ENCODE results near the gene EPS8L3. TPM values are rescaled to one million over a fixed set of nuclear protein-coding genes. Genes with fewer than 3 reads are reported as not detected.

EPS8L3 gene
- total and polyA plus RNA-seq, 10 of the 15 experiments (the other 5 are each of a cell fraction or from before 2014, with no cell fraction given), result not detected

DNA sequence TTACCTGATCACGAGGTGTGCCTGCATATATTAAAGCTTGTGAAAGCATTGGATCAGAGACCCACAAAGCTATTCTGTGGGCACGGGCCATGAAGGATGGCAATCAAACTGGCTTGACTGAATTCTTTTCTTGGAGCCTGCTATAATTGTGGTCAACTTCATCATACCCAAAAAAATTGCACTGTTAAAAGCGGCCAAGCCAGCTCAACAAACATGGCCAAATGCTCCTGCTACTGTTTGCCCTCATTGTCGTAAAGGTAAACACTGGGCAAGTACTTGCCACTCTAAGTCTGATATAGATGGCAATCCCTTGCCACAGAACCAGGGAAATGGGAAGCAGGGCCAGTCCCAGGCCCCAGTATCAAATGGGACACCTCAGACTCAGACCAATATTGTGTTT, 58.3 kb downstream of the EPS8L3 start (continued):
- TF ChIP-seq, protein P1, sequence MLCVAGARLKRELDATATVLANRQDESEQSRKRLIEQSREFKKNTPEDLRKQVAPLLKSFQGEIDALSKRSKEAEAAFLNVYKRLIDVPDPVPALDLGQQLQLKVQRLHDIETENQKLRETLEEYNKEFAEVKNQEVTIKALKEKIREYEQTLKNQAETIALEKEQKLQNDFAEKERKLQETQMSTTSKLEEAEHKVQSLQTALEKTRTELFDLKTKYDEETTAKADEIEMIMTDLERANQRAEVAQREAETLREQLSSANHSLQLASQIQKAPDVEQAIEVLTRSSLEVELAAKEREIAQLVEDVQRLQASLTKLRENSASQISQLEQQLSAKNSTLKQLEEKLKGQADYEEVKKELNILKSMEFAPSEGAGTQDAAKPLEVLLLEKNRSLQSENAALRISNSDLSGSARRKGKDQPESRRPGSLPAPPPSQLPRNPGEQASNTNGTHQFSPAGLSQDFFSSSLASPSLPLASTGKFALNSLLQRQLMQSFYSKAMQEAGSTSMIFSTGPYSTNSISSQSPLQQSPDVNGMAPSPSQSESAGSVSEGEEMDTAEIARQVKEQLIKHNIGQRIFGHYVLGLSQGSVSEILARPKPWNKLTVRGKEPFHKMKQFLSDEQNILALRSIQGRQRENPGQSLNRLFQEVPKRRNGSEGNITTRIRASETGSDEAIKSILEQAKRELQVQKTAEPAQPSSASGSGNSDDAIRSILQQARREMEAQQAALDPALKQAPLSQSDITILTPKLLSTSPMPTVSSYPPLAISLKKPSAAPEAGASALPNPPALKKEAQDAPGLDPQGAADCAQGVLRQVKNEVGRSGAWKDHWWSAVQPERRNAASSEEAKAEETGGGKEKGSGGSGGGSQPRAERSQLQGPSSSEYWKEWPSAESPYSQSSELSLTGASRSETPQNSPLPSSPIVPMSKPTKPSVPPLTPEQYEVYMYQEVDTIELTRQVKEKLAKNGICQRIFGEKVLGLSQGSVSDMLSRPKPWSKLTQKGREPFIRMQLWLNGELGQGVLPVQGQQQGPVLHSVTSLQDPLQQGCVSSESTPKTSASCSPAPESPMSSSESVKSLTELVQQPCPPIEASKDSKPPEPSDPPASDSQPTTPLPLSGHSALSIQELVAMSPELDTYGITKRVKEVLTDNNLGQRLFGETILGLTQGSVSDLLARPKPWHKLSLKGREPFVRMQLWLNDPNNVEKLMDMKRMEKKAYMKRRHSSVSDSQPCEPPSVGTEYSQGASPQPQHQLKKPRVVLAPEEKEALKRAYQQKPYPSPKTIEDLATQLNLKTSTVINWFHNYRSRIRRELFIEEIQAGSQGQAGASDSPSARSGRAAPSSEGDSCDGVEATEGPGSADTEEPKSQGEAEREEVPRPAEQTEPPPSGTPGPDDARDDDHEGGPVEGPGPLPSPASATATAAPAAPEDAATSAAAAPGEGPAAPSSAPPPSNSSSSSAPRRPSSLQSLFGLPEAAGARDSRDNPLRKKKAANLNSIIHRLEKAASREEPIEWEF (IDR thresholded peaks at IDR 0.05; ENCODE audit: insufficient replicate concordance, low read depth, low read length), result no peak
- TF ChIP-seq ZNF592 (IDR thresholded peaks at IDR 0.05), result no peak
- no peak for TF ChIP-seq RAD51 (IDR thresholded peaks at IDR 0.05)

Data from GM12878 (cell line).